Stimulated activated CD4-positive, alpha-beta T cell treated with anti-CD3 and anti-CD28 coated beads, Interleukin-4, amount 100 ng/mL, for 4 hours (primary cell): Measurements from ENCODE around the gene PLEKHA6.
A peak's percentile ranks its signal among the peaks of the same experiment; 100 is the strongest.

ENCODE experiments used
- DNase-seq, 2 experiments: peaks; one replicate each; pipeline ENCODE4 v3.0.0-alpha.2; 2020

The PLEKHA6 gene

DNA sequence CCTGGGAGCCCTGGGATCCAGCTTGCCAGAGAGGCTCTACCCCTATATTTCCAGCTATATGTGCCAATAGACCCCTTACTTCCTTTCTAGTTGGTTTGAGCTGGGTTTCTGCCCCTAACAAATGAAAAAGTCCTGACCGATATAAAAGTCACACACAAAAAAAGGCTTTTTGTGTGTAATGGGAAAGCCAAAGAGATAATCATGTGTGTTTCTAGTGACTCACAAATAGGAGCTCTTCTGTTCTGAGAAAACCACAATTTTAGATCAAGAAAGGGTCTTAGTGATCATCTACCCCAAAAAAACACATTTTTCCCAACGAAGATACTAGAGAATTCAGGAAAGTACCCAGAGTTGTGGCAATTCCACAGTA is 23.0 kb upstream of the PLEKHA6 start:
- no peak for DNase-seq

DNA sequence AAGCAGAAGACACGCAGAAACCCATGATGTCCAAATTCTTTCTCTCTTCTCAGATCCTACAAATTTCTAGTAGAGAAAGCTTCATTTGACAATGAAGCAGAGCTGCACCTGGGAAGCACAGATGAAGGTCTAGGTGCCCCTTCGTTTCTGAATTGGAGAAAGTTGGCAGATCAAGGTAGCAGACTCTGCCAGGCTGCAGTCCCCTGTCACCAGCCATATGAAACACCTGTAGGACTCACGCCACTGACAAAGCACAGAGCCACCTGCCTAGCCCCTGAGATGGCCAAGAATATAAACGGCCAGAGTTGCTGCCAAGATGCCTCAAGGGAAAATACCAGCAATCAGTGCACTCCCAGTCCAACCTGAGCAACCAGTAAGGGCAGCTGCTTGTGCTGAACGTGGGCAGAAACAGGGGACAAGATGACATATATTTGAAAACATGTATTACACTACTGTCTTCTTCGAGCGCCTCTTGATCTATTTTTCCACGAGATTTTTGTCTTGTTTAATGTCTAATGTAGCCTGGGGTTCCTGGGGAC is 20.6 kb upstream of the PLEKHA6 start:
- DNase-seq: no peak

DNA sequence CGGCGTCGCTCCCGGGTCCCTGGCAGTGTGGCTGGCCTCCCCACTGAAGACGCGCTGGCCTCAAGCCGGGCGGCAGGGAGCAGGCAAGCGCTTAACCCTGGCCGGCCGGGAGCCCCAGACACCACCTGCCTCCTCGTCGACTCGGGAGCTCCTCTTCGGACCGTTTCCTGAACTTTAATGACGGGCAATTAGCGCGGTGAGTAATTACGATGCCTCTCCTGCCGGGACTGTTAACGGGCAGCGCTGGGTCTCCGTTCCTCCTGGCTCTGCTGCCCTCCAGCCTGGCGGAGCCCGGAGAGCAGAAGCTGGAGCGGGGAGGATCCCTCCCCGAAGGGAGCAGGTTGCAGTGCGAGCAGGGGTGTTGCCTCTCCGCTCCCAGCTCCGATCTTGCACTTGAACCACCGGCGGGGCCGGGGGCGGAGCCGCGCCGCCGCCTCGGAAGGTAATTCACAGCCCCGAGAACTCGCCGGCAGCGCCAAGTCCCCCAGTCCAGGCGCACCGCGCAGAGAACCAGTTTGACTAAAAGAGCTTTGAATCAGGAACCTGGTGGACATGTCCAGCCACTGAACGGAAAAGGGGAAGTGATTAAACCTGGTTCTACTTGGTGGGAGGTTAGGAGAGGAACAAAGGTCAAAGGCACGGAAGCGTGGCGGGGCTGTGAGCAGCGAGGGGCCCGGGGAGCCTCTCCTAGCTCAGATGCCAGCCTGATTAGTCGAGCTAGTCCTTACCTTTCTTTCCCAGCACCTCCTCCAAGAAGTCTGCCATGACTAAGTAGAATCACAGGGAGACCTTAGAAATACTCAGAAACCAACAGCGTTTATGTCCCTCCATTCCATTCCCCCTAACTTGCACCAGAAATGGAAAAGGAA is 18.3 kb upstream of the PLEKHA6 start:
- peak; percentile 36 to 52 for DNase-seq

DNA sequence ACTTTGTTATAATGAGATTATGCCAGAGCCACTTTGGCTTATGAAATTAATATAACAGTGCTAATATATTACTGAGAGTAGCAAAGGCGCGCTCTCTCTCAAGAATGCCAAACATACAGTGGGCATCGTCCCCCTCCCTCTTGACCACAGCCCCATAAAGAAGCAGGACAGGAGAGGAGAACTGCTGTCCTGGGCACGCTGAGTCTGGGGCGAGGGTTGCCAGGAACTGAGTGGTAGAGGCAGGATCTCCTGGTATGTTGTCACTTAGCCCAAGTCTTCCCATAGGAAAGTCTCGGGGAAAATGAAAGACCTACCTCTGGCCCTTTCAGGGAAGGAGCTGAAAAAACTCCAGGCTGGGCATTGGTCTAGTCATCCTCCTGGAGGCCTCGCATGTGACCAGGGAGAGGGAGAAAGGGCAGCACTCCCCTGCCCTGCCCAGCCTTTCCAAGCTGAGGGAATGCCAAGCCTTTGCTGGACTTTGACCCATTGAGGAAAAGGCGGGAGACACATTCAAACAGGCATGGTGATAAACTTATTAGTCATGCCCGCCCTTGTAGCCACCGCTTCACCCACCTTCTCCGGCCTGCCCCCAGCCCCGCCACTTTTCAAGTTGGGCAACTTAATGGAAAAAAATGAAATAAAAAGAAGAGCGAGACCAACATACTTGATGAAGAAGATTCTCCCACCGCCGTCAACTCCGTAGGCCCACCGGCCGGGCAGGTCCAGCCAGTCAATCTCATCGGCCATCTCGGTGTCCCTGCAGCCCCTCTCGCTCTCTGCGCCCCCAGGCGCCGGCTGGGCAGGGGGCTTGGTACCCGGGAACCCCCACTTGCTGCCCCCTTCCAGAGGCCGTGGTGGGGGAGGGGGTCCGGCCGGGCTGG is 17.4 kb upstream of the PLEKHA6 start:
- no peak for DNase-seq

DNA sequence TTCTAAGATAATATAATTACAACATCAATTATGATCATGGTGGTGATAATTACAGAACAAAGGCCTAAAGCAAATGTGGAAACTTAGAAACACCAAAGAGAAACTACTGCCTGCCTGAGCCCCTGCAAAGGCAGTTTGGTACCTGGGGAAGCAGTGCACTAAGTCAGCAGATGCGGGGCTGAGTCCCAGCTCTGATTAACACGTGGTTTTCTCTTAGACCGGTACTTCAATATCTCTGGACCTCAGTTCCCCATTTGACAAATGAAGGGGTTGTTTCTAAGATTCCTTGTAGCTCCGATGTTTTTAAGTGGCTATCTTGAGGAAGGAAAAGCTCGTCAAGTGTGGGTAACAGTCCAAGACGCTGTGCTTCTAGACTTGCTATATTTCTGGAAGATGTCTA is 16.7 kb upstream of the PLEKHA6 start:
- no peak for DNase-seq

DNA sequence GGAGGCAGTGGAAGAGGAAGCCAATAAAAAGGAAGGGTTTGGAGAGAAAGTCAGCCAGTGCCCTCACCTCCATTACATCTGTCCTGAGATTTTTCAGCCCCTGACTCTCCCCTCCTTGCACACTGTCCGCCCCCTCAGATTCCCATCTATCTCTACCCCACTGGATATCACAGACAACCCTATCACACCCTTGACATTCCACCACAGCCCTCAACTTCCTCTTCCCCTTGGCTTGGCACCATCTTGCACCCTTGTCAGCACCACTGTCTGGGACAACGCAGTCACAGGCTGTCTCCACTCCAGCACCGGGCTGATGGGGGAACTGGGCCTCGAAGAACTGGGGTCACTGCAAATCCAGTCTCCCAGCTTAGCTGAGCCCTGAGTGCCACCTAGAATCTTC is 14.2 kb upstream of the PLEKHA6 start:
- no peak for DNase-seq

DNA sequence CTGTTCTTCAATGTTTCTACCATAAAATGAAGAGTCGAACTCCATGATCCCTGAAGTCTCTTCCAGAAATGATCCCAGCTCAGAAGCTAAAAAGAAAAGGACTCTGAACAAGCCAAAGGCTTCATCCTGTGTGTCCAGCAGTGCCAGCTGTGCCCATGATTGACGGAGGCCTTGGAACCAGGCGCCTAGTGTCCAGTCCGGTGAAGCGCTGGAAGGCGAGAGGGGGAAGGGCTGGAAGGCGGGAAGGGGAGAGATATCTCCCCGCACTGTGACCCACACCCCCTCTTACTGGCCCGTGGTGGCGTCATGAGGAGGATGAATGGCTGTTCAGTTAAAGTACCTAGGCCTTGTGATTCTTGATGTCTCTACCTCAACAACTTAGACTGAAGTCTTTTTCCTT is 10.4 kb upstream of the PLEKHA6 start:
- DNase-seq: no peak

DNA sequence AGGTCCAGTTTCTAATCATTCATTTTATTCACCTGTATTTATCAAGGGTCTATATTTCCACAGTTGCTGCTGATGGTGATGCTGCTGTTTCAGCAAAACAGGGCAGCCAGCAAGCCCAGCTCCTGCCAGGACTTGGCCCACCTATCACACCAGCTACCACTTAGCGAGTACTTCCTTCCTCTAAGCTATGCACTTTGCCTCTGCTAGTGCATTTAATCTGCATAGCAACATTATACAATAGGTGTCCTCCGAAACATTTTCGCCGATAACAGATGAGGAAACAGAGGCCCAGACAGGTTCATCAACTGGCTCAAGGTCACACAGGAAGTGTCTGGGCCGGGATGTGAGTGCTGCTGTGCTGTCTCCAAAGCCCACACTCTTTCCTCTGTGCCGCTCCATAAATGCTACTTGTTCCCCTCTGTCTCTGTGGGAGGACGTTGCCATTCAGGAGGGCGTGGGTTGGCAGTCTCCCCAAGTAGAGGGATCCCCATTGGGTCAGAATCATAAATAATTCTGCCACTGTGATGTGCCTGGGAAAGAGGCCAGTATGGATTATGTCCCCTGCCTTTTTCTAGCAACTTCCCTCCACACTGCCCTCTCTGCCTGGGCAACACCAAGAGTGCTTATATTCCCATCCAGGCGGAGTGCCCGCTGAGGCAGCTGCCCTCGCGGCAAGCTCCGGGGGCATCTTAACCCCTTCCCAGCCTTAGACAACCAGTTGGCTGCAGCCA is 9.4 kb upstream of the PLEKHA6 start:
- no peak for DNase-seq

DNA sequence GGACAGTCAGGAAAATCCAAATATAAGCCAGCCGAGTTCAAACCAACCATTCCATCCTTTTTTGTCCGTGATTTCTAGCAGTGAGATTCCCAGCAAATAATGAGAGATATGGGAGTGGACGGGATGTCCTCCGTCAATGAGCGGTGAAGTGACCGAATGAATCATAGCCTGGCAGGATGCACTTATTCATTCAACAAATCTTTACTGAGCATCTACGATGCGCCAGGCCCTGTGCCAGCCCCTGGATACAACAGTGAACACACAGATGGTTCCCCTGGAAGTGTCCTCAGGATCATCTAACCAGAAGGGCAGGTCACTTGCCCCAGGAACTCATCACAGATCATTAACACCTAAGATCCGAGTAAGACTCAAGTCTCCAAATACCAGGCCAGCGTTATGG is 8.2 kb upstream of the PLEKHA6 start:
- no peak for DNase-seq

DNA sequence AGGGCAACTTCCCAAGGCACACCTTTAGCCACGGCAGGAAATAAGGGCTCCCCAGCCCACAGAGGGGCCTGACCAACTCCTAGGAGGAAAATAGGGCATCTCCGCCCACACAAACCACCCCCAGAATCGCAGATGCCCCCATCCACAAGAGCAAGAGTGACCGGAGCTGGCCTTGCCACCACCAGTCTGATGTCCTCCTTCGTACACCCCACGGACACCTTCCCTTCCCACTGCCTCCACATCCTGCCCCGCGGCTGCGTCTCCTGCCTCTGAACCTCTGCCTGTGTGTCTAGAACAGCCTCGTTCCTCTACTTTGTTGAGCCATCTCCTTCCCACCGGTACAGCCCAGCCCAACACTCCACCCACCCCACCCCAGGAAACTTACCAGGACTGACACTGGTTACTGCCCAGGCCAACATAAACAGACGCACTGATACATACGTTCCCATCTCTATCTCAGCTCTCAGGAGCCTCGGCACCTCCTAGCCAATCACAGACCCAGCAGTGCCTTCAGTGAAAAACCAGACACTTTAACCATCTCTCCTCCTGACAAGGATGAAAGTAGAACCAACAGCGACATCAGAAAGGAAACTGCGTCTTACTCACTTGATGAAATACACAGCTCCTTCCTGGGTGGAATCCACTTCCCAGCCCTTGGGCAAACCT is 7.6 kb upstream of the PLEKHA6 start:
- no peak for DNase-seq

DNA sequence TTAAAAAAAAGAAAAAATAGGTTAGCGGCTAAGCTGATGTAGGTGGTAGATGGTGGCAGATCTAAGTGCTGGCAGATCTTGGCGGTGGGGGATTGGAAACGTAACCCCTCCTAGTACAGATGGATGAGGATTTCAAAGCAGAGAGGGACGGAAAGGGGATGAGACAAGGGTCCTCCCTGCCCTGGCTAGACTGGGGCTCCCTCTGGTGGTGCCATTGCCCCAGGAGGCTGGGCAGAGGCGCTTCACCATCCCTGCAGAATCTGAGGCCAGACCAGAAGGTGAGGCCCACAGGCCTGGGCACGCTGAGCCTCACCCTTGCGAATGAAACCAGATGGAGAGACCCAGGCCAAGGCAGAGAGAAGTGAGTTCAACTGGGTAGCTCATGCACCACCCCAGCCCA is 7.0 kb upstream of the PLEKHA6 start:
- no peak for DNase-seq

DNA sequence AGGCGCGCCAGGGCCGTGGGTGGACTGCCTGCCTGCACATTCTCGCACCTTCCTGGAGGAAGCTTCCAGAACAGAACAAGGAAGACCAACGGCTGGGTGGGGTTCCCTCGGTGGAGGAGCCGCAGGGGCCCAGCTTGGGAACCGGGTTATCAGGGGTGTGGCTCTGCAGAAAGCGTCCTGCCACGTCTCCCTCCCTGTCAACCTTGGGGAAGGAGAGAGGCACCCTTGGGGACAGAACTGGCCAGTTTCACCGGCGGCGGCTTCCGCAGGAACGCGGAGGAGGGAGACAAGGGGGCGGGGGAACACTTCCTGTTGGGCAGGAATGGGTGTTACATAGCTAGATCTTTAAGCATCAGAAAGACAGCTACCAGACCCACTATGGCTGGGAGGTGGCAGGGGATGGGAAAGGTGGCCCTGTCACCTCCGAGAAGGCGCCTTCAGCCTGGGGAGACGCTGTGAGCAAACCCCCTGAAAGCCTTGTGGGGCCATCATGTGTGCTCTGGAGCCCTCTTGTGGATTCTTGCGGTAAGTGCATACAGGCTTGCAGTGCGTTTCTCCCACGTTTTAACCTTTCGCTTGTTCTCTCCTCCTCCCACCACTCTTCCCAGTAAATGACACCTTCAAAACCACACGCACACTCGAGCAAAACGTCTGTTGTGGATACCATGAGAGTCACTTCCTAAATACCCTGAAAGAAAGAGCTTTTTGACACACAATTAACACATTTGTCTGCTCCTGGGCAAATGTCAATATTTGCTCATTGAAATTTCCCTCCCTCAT is 3.8 kb upstream of the PLEKHA6 start:
- peak; percentile 59 to 80 for DNase-seq

DNA sequence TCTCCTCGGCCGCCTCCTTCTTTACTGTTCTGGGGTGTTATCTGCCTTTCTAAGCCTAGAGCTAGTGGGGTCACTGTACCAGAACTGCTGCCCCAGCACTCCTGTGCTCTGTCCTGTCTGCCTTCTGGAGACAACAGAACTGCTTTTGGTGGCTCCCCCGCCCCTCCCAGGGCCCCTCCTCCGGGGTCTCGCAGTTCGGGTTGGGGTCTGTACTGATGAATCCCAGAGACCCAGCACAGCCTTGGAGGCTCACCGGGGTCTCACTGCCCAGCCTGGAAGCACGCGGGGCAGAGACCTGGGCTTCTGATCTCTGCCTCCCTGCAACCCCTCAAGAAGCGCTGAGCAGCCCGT is 3.2 kb upstream of the PLEKHA6 start:
- no peak for DNase-seq

DNA sequence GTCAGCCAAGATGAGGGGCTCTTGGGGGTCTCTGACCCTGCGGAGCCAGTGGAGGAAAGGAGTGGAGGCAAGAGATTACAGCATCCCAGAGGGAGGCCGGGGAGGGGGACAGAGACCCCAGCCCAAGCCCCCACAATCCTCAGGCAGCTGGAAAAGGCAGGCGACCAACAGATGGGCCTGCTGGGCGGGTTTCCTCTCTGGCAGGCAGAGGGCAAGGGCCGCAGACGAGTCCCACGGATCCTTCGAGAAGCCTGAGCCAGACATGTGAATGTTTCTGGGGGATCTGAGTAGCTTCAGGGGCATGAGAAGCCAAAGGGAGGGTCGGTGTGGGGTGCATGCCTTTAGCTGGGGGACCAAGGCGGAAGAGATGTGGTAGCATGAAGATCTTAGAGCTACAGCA is 2.1 kb upstream of the PLEKHA6 start:
- DNase-seq: no peak

DNA sequence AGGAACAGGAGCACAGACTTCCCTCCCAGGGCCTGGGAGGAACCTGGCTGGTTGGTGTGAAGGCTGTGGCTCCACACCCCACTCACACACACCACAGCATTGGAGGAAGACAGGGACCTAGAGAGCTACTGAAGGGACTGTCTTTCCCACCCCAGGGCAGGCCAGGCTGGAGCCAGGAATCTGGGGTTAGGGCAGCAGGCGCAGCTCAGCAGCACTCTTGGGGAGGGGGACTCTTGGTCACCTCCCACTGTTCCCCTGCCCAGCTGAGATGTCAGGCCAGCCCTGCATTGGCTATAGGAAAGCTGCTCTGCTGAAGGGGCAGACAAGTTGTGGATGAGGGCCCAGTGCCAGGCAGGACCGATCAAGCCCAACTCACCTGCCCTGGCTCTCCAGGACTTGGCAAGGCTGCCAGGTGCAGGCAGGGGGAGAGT is 1.6 kb upstream of the PLEKHA6 start:
- no peak for DNase-seq

DNA sequence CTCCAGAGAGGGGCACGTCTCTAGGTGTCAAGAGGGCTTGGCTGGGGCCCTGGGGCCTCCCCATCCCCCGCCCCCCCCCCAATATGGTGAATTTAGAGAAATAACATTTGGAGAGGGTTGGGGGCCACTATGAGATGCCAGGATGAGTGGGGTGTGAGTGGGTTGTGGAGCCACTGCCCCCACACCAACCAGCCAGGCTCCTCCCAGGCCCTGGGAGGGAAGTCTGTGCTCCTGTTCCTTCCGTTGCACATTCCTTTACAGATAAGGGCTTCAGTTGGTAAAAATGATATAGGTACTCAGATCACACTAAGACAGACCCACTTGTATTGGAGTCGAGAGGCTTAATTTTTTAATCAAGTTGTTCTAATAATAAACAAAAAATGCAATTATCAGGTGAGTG is 585 bp upstream of the PLEKHA6 start:
- no peak for DNase-seq

DNA sequence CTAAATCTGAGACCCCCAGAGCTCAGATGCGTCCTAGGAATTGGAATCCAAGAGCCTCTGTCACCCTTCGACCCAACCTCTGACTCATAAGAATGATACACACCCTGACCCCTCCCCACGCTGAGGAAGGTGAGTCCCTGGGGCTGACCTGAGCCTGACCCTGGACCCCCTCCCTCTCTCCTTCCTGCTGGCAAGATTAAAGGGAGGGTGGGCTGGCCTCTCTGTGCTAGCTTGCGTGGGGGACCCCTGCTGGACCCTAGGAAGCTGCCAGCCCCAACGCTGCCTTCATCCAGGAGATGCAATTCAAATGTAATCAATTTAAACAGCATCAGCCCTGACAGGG is 627 bp downstream of the PLEKHA6 start:
- no peak for DNase-seq

DNA sequence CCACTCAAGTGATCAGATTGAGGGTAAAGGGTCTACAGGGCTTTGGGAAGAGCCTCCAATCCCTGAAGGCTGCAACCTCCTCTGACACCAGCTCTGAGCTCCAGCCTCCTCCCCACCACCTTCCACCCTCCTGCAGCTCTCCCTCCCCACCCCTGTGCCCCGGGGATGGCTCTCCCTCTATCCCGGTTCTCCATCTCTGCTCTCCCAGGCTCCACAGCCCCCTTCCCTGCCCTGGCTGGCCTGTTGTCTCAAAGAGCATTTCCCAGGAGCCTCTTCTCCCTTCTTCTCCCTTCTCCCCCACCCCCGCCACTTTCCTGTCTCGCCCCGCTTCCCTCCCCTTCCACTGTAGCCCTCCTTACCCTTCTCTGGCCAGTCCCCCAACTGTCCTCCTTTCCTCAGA is 1.1 kb downstream of the PLEKHA6 start:
- no peak for DNase-seq

DNA sequence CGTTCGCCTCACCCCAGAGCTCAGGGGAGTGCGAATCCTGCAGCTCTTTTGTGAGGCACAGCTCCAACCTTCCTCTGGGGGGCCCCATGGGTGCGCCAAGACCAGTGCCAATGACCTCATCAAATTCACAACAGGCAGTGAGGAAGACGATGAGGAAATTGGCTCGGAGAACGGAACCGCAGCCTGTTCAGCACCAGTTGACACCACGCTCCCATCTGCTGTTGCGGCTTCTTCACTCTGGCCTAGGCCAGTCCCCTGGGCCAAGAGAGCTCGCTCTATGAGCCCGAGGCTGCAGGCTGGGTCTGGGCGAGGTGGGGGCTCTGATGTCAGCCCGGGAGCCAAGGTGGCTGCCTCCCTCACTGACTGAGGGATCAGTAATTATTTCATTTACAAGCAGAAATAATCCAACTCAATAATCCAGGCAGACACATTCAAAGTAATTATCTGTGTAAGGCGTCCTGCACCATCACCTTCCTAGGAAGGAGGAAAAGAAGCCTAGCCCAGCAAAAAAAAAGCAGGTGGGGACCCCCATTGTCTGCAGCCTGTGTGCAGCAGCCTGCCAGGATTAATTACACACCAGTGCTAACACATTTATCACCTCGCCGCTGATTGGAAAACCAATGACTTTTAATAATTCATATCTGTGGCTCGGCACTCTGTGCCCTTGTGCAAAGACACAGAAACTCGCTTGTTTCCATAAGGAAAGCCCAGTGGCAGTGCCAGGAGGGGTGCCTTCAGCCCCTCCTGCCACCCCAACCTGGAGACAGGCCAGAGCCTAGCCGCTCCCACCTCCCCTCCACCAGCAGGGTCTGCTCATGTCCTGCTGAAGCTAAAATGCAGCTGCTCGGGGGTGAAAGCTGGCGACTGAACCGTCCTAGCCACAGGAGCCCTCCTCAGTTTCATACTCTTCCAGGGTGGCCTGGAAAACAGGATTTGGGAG is 1.9 kb downstream of the PLEKHA6 start:
- no peak for DNase-seq

DNA sequence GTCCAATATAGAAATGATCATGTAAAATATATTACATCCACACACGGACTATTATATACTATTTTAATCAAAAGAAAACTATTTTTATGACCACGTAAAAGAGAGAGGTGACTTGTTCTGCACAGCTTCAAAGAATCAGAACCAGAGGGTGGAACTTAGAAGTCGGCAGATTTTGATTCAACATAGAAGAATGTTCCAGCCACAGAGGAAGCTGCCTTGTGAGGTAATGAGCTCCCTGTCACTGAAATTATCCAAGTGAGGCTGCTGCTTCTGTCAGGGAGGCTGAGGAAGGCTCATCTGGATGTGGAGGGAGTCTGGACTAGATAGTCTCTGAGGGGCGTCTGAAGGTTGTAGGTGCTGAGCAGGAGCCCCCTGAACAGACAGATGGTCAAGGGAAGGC is 2.7 kb downstream of the PLEKHA6 start:
- DNase-seq: no peak

DNA sequence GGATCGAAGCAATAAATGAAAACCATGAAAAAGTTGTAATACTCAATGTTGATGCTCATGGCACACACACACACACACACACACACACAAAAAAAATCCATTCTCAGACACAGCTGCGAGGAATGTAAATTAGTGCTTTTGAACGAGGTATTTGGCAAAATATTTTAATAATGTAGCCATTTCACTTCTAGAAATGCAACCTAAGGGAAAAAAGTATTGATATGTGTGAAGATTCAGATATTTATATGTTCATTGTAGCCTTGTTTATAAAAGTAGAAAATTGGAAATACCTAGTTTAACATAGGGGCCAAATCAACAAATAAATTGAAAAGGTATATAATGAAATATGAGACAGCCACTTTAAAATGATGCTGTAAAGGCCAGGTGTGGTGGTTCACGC is 3.8 kb downstream of the PLEKHA6 start:
- no peak for DNase-seq
